SH-SY5Y (cell line): ENCODE results near the gene CYP2C19.

Source experiments
- GATA2 ChIP-seq: IDR thresholded peaks from 2 replicates; pipeline ENCODE4 v1.6.1; 2011; ENCODE audit warnings: mild to moderate bottlenecking, low read depth, low read length
- GATA3 ChIP-seq: IDR thresholded peaks from 2 replicates; pipeline ENCODE4 v1.6.1; 2011; ENCODE audit warnings: low read depth, mild to moderate bottlenecking, low read length, moderate library complexity

- TF ChIP-seq GATA3 (no peak), GATA2 (no peak)
Observed at GRCh38 chr10:94850766-94851165, 88.3 kb downstream of the CYP2C19 start.
